NCI-H2081 (cell line): Measurements from ENCODE around the gene ATP2A1.
"Not testable (repeated sequence)": the region's sequence is repeated elsewhere in the genome, so short reads cannot be mapped to it uniquely, and the experiment has no call there.

Experiments used
- DNase-seq, 2 experiments: peaks; one replicate each; lab custom pipeline; 2025; lab: John Stamatoyannopoulos, UW

The ATP2A1 gene

GRCh38 chr16:28935924-28936783 lies 57.9 kb downstream of the ATP2A1 start:
- DNase-seq, result peak in 1 of 2 experiments; percentile 31

- DNase-seq, result no peak
Measured at GRCh38 chr16:28936784-28937155, 58.5 kb downstream of the ATP2A1 start.

- DNase-seq, result no peak
Measured at GRCh38 chr16:28937222-28937876, 59.1 kb downstream of the ATP2A1 start.

GRCh38 chr16:28938721-28939120 lies 60.4 kb downstream of the ATP2A1 start:
- DNase-seq, result no peak

- DNase-seq, result not testable (repeated sequence)
Measured at GRCh38 chr16:28939825-28940224, 61.5 kb downstream of the ATP2A1 start.

GRCh38 chr16:28943281-28943680 lies 65.0 kb downstream of the ATP2A1 start:
- DNase-seq, result no peak

GRCh38 chr16:28946681-28947080 lies 68.4 kb downstream of the ATP2A1 start:
- DNase-seq, result no peak

- DNase-seq, result peak; percentile 96 to 98
Measured at GRCh38 chr16:28950648-28951409, 72.5 kb downstream of the ATP2A1 start, which contains the start of gene NFATC2IP. TSS of gene NFATC2IP (plus strand) at chr16:28950937. CDS start at chr16:28951012, 75 bp downstream.

GRCh38 chr16:28951410-28951943 lies 73.2 kb downstream of the ATP2A1 start:
- no peak for DNase-seq
